HG02981 (cell line): ENCODE measurements around the gene SLC35F1.

ENCODE experiments used
- ATAC-seq: cut with Tn5 transposase; IDR thresholded peaks from one replicate; pipeline ENCODE4 v1.9.1; 2021; ENCODE audit warnings: mild to moderate bottlenecking, moderate library complexity; ENCODE audit not compliant: unreplicated experiment

SLC35F1 gene

GRCh38 chr6:118186672-118187567, 279.9 kb downstream of the SLC35F1 start:
- peak; percentile 62 for ATAC-seq

- ATAC-seq: peak; percentile 43
These were observed 280.6 kb downstream of the SLC35F1 start for GRCh38 chr6:118187568-118188164.

GRCh38 chr6:118188561-118188960, 281.5 kb downstream of the SLC35F1 start:
- no peak for ATAC-seq

DNA sequence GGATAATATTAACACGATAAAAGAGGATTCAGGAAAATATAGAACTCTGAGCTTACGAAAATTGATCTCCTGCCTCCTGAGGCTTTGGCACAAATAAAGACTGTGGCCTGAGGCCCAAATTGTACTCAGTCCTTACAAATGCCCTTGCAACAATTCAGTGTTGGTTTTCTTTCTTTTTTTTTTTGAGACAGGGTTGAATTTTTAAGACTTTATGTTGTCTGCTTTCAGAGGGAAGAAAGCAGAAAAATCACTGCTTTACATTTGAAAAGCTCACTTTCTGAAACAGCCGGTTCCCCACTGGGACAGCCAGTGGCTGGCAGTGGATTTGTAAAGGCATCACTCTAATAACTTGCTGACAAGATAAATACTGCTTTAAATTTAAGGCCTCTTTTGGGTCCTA, 290.5 kb downstream of the SLC35F1 start:
- ATAC-seq: no peak

- ATAC-seq: no peak
These were observed 291.7 kb downstream of the SLC35F1 start for GRCh38 chr6:118198746-118199145.

- no peak for ATAC-seq
These were observed 293.1 kb downstream of the SLC35F1 start for GRCh38 chr6:118200160-118200559.

- ATAC-seq: no peak
These were observed 295.5 kb downstream of the SLC35F1 start for GRCh38 chr6:118202517-118202916.

- ATAC-seq: no peak
These were observed 296.5 kb downstream of the SLC35F1 start for GRCh38 chr6:118203545-118203944.

GRCh38 chr6:118206221-118206620, 299.2 kb downstream of the SLC35F1 start:
- no peak for ATAC-seq

GRCh38 chr6:118207947-118208346, 300.9 kb downstream of the SLC35F1 start:
- ATAC-seq: no peak

- ATAC-seq: no peak
These were observed 305.5 kb downstream of the SLC35F1 start for GRCh38 chr6:118212451-118213173.

- no peak for ATAC-seq
These were observed 308.2 kb downstream of the SLC35F1 start for GRCh38 chr6:118215269-118215668.

GRCh38 chr6:118216751-118217150, 309.7 kb downstream of the SLC35F1 start:
- ATAC-seq: no peak

- no peak for ATAC-seq
These were observed 311.1 kb downstream of the SLC35F1 start for GRCh38 chr6:118218156-118218555.

- ATAC-seq: no peak
These were observed 313.5 kb downstream of the SLC35F1 start for GRCh38 chr6:118220429-118221128.

- no peak for ATAC-seq
These were observed 316.3 kb downstream of the SLC35F1 start for GRCh38 chr6:118223316-118223715.

GRCh38 chr6:118228886-118229285, 321.8 kb downstream of the SLC35F1 start:
- ATAC-seq: no peak

- ATAC-seq: peak; percentile 85
These were observed 333.9 kb downstream of the SLC35F1 start for GRCh38 chr6:118240878-118241528.

GRCh38 chr6:118246406-118246805, 339.3 kb downstream of the SLC35F1 start:
- ATAC-seq: no peak

DNA sequence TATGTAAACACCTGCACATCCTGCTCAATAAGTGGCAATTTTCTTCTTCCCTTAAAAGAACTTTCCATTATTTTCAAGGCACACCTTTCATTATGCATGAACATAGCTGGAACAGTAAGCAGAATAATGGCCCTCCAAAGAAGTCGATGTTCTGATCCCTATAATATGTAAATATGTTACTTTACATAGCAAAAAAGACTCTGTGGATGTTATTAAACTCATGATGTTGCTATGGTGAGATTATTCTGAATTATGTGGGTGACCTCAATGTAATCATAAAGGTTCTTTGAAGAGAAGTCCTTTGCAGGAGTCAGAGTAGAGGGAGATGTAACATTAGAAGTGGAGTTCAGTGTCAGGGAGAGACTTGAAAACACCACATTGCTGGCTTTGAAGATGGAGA, 341.1 kb downstream of the SLC35F1 start:
- ATAC-seq: no peak

- ATAC-seq: no peak
These were observed 342.6 kb downstream of the SLC35F1 start for GRCh38 chr6:118249680-118250079.
